ENCODE data around the gene NRXN3. TPM values are rescaled to one million over a fixed set of nuclear protein-coding genes. Genes with fewer than 3 reads are reported as not detected.
A peak's percentile ranks its signal among the peaks of the same experiment; 100 is the strongest.

NRXN3 gene
- total RNA-seq, 1 donor from 2014 or later: 5.9 TPM

DNA sequence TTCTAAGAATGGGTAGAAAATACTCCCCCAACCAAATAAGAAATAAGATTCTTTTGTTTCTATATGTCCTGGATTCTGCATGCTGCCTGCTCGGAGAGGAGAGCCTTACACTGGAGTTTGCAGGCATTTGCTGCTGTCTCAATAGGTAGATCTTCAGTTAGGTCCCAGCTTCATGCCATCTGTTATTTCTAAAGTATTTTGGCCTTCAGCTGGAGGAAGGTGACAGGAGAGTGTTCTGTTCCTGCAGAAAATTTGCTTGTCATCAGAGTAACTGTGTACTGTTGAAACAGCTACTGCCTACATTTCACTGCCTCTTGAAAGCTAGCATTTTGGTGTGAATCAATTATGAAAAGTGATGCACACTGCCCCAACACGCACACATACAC lies 966.9 kb downstream of the NRXN3 start:
- peaks cover 31% of the 10 kb centered on the region for H3K4me1 ChIP-seq
- H3K27ac ChIP-seq: peak overlapping the region; percentile 84
- H3F3A ChIP-seq (ENCODE audit: low read depth): peaks cover 23% of the 10 kb centered on the region
- DNase-seq (ENCODE audit: low spot score): peak; percentile 7
- peaks cover 7% of the 10 kb centered on the region for H4K20me1 ChIP-seq (ENCODE audit: low read depth)
- H3K4me2 ChIP-seq: peak overlapping the region; percentile 64
- peak overlapping the region; percentile 69 for H3K27ac Mint-ChIP-seq
- no peaks in the 10 kb centered on the region for H3K36me3 ChIP-seq
- H3K27me3 ChIP-seq: no peaks in the 10 kb centered on the region
- no peaks in the 10 kb centered on the region for H3K9me3 ChIP-seq (ENCODE audit: low read depth)
- H3K36me3 Mint-ChIP-seq: no peaks in the 10 kb centered on the region
- no peak overlapping the region for H3K9ac ChIP-seq
- H3K79me2 ChIP-seq (ENCODE audit: low read depth): no peaks in the 10 kb centered on the region
- no peak overlapping the region for H3K4me3 Mint-ChIP-seq
- H3K27me3 Mint-ChIP-seq (ENCODE audit: insufficient read depth, low read depth): no peaks in the 10 kb centered on the region
- peak overlapping the region; percentile 18 for H3K4me3 ChIP-seq
- H3K9me3 Mint-ChIP-seq: peaks cover 4% of the 10 kb centered on the region
- peaks cover 18% of the 10 kb centered on the region for H3K4me1 Mint-ChIP-seq
- TF ChIP-seq EZH2phosphoT487 (IDR thresholded peaks at IDR 0.05): no peak
- TF ChIP-seq EZH2 (IDR thresholded peaks at IDR 0.05): no peak
- TF ChIP-seq CTCF (IDR thresholded peaks at IDR 0.05): no peak
- no peak overlapping the region for H2AFZ ChIP-seq (replicated peaks)

DNA sequence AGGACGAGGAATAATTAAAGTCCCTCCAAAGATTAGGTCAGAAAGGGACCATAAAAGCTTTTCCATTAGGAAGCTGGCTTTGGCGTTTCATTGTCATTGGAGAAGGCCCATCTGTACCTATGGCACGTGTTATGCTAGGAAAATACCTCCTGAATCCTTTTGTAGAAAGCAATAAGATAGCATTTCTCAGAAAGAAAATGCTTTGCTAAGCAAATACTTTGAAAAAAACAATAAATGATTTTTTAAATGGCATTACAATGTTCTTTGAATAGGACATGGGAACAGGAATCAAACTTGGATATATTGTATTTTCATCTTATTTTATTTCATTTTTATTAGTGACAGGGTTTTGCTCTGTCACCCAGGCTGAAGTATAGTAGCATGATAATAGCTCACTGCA lies 967.7 kb downstream of the NRXN3 start:
- Mint-ChIP-seq H3K4me1 (peaks cover 18% of the 10 kb centered on the region), H3K36me3 (no peaks in the 10 kb centered on the region)

GRCh38 chr14:79144896-79145295 lies 974.7 kb downstream of the NRXN3 start:
- Histone ChIP-seq H3F3A (ENCODE audit: low read depth) (no peaks in the 10 kb centered on the region), H3K27ac (no peak overlapping the region), H3K9ac (no peak overlapping the region), H4K20me1 (ENCODE audit: low read depth) (no peaks in the 10 kb centered on the region), H3K4me3 (no peak overlapping the region), H2AFZ (replicated peaks) (no peak overlapping the region), H3K9me3 (ENCODE audit: low read depth) (no peaks in the 10 kb centered on the region), H3K79me2 (ENCODE audit: low read depth) (no peaks in the 10 kb centered on the region), H3K4me1 (peaks cover 12% of the 10 kb centered on the region), H3K27me3 (no peaks in the 10 kb centered on the region), H3K36me3 (no peaks in the 10 kb centered on the region), H3K4me2 (no peak overlapping the region)
- Mint-ChIP-seq H3K4me1 (no peaks in the 10 kb centered on the region), H3K27ac (no peak overlapping the region), H3K4me3 (no peak overlapping the region), H3K36me3 (no peaks in the 10 kb centered on the region), H3K27me3 (ENCODE audit: insufficient read depth, low read depth) (peaks cover 2% of the 10 kb centered on the region), H3K9me3 (no peaks in the 10 kb centered on the region)
- no peak for DNase-seq (ENCODE audit: low spot score)
- TF ChIP-seq EZH2phosphoT487 (IDR thresholded peaks at IDR 0.05): no peak
- TF ChIP-seq EZH2 (IDR thresholded peaks at IDR 0.05): no peak
- TF ChIP-seq CTCF (IDR thresholded peaks at IDR 0.05): no peak

More for the DNA sequence above, 967.7 kb downstream of the NRXN3 start:
- Histone ChIP-seq H2AFZ (replicated peaks) (no peak overlapping the region), H4K20me1 (ENCODE audit: low read depth) (peaks cover 7% of the 10 kb centered on the region), H3K9me3 (ENCODE audit: low read depth) (no peaks in the 10 kb centered on the region), H3K36me3 (no peaks in the 10 kb centered on the region), H3K4me3 (no peak overlapping the region), H3K79me2 (ENCODE audit: low read depth) (no peaks in the 10 kb centered on the region), H3K27me3 (no peaks in the 10 kb centered on the region), H3K4me2 (peak overlapping the region; percentile 64), H3F3A (ENCODE audit: low read depth) (peaks cover 23% of the 10 kb centered on the region), H3K9ac (no peak overlapping the region), H3K4me1 (peaks cover 31% of the 10 kb centered on the region), H3K27ac (no peak overlapping the region)
- Mint-ChIP-seq H3K27ac (no peak overlapping the region), H3K4me3 (no peak overlapping the region), H3K9me3 (peaks cover 3% of the 10 kb centered on the region), H3K27me3 (ENCODE audit: insufficient read depth, low read depth) (no peaks in the 10 kb centered on the region)
- DNase-seq (ENCODE audit: low spot score): no peak
- TF ChIP-seq EZH2 (IDR thresholded peaks at IDR 0.05): no peak
- no peak for TF ChIP-seq EZH2phosphoT487 (IDR thresholded peaks at IDR 0.05)
- TF ChIP-seq CTCF (IDR thresholded peaks at IDR 0.05): no peak
